GM19463 (cell line): Measurements from ENCODE around the gene GLOD5.

Source experiments
- ATAC-seq: cut with Tn5 transposase; IDR thresholded peaks from one replicate; pipeline ENCODE4 v1.9.1; 2021; ENCODE audit warnings: mild to moderate bottlenecking, moderate library complexity; ENCODE audit not compliant: unreplicated experiment

The GLOD5 gene

GRCh38 chrX:48761674-48762471 lies at the start of gene GLOD5:
Gene GLOD5 (plus strand): TSS chrX:48761747. CDS start chrX:48761791, 44 bp downstream.
- no peak for ATAC-seq

GRCh38 chrX:48711929-48712505 lies 49.5 kb upstream of the GLOD5 start:
- no peak for ATAC-seq

GRCh38 chrX:48713847-48714246 lies 47.7 kb upstream of the GLOD5 start:
- no peak for ATAC-seq

DNA sequence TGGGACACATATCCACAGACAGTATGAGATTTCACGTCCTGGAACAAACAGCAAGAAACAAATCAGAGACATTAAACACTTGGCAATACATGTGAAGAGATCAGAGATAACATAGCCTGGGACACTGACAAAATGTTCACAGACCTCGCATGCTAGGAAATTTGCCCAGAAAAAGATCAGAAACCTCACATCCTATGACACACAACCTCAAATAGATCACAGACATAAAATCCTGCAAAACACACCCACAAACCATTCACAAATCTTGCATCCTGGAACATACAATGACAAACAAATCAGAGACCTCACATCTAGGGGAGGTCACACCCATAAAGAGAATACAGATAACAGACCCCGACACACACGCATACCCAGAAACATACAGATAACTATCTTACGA lies 47.0 kb upstream of the GLOD5 start:
- no peak for ATAC-seq

DNA sequence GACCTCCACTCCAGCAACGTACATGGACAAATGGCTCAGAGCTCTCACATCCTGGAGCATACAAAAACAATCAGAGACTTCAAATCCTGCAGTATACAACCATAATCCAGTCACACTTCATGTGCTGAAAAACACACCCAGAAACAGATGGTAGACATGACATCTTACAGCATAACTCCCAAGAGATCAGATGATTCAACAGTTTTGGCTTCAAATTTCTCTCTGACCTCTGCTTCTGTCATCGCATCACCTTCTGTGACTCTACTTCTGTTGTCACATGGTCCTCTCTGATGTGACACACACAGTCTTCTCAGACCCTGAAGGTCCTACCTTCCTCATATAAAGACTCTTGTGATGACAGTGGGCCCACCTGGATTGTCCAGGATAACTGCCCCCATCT lies 46.5 kb upstream of the GLOD5 start:
- ATAC-seq: no peak

GRCh38 chrX:48715876-48716502 lies 45.6 kb upstream of the GLOD5 start:
- no peak for ATAC-seq

DNA sequence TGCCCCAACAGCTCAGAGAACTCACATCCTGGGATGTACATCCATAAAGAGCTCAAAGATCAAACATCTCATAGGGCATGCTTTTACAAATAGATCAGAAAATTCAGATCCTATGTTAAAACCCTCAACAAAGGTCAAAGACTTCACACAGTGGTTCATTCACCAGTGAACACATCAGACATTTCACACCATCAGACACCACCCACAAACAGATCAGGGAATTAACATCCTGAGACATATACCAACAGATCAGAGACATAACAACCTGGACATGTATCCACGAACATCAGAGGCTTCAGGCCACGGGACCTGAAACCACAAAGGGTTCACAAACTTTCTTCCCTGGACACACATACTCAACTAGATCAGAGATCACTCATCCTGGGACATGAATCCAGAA lies 41.6 kb upstream of the GLOD5 start:
- ATAC-seq: no peak

DNA sequence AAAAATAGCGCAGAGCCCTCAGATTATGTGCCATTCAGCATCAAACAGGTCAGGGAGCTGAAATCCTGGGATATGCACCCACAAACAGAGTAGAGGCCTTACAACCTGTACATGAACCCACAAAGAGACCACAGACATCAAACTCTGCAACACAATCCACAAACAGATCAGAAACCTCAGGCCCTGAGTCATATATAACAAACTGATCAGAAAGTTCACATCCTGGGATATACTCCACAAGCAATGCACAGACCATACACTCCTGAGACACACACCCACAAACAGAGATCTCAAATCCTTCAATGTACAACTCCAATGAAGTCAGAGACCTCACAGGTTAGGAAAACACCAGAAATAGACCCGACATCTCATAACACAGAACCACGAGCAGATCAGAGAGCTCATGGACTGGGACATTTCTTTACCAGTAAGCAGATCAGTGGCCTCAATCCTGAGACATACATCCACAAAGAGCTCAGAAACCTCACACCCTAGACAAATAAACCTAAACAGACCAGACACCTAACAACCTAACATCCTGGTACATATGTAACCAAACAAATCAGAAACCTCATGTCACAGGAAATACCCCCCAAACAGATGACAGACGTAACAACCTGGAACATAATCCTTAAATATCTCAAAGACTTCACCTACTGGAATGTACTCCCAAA lies 40.8 kb upstream of the GLOD5 start:
- no peak for ATAC-seq

- ATAC-seq: no peak
These were observed 39.6 kb upstream of the GLOD5 start for GRCh38 chrX:48721916-48722315.

GRCh38 chrX:48726596-48726995 lies 35.0 kb upstream of the GLOD5 start:
- no peak for ATAC-seq

GRCh38 chrX:48728653-48729052 lies 32.9 kb upstream of the GLOD5 start:
- ATAC-seq: no peak

DNA sequence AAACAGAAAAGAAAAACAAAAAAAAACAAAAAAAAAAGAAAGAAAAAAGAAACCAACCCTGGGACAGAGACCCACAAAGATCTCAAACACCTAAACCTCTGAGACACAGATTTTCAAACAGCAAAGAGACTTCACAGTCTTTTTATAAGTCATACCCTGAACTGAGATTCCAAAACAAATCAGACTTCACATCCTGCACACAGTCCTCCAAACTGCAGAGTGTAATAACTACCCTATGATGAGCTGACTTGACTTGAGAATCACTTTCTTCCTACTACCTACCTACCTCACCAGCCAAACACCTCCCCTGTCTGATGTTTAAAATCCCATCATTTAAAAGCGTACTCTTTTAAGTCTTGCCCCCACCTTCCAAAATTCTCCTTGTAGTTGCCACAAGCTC lies 25.2 kb upstream of the GLOD5 start:
- ATAC-seq: no peak

GRCh38 chrX:48736878-48737212 lies 24.7 kb upstream of the GLOD5 start:
- no peak for ATAC-seq

DNA sequence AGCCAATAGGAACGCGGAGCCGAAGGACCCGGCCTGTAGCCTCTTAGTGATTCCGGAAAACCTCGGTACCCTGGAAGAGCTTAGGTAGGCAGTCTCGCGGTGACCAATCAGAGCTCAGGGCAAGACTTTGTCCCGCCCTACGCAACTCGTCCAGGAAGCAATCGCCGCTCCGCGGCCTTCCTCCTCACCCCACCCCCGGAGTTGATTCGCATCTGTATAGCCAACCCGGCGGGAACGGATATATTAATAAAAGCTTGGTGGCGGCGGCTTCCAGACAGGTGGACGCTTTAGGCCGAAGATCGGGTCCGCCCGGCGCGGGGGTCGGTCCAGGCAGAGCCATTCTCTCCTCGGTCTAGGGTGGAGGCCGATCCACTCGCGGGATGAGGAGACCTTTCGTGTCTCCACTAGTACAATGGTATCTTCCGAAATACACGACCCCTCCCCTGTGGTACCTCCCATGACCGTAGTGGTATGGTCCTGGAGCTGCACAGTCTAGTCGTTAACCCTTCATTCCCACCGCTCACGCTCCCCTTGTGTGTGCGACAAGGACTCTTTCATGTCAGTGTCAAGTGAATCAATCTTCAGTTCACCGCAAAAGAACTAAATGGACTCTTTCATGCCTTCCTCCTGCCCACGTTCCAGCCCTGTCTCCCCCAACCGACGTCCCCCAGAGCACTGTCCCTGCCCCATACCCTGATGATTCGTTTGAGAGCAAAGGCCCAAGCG lies 24.2 kb upstream of the GLOD5 start:
- peak; percentile 99 for ATAC-seq

- ATAC-seq: no peak
These were observed 23.6 kb upstream of the GLOD5 start for GRCh38 chrX:48737940-48738339.

DNA sequence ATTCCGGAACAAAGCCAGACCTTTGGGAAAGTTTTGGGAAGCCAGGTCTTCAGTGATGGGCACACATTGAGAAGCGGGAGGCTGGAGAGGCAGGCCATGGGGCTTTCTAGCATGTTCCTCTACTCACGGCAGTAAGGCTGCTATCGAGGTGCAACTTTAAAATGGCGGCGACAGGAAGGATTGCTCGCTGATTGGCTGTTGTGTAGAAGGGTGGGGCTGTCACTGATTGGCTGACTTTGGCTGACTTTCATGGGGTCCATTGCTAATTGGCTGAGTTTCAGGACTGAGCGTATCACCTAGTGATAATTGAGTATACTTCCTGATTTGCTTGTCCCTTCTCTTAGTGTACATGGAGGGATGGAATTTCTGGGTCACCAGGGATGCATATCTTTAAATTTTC lies 19.7 kb upstream of the GLOD5 start:
- no peak for ATAC-seq

DNA sequence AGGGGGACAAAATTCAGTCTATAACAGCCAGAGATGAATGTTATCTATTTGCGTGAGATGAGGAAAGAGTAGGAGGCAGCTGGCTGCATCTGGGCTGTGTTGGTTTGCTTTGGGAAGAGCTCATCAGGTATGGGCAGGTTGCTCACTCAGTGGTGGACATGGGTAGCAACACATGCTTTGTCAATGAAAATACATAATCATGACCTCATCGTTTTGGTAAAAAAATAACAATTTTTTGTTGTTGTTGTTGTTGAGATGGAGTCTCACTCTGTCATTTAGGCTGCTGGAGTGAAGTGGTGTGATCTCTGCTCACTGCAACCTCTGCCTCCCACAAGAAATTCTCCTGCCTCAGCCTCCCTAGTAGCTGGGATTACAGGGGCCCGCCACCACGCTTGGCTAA lies 16.3 kb upstream of the GLOD5 start:
- ATAC-seq: no peak

DNA sequence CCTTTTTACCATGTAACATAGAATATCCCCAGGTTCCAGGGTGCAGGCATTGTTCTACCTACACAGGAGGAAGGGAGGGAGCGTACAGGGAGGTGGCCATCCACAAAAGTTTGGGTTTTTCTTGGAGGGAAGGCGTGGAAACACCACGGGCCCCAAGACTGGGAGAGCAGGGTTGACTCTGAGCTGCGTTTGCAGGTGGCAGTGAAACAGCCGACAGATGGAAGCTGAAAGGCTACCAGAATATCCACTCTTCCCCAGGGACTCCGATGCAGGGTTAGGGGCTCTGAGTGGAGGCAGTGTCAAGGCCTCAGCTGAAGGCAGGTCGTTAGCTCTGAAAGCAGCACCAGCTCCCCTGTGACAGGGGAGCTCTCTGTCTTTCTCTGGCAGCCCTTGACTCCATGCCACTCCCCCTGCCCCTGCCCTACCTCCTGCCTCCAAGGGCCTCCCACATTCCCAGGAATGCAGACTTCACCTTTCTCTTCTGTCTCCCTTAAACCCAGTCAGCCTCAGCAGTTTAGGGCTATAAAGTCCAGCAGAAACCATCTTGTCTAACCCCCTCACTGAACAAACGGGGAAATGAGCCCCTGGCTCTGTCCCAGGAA lies 14.0 kb upstream of the GLOD5 start:
- ATAC-seq: no peak

- ATAC-seq: no peak
These were observed 12.4 kb upstream of the GLOD5 start for GRCh38 chrX:48749182-48749581.

DNA sequence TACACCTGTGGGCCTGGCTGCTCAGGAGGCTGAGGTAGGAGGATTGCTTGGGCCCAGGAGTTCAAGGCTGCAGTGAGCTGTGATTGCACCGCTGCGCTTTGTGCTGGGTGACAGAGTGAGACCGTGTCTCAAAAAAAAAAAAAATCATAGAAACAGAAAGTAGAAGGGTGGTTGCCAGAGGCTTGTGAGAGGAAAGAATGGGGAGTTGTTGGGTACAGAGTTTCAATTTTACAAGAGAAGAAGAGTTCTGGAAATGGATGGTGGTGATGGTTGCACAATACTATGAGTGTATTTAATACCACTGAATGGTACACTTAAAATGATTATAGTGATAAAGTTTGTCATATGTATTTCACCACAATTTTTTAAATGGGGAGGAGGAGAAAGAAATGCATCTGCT lies 10.2 kb upstream of the GLOD5 start:
- no peak for ATAC-seq

- ATAC-seq: no peak
These were observed 9.0 kb upstream of the GLOD5 start for GRCh38 chrX:48752498-48752897.
